Measurements from ENCODE around the gene B3GNT5.

The B3GNT5 gene

GRCh38 chr3:183259621-183260020 lies 6.6 kb downstream of the B3GNT5 start:
- Histone ChIP-seq H3K79me2 (ENCODE audit: insufficient read depth, low read length) (no peaks in the 10 kb centered on the region), H3K9me3 (ENCODE audit: insufficient read depth, low read depth, low read length) (no peaks in the 10 kb centered on the region), H3K4me2 (ENCODE audit: low read depth, low read length, poor library complexity, severe bottlenecking) (no peak overlapping the region), H3K27me3 (ENCODE audit: insufficient read depth, low read length, poor library complexity, severe bottlenecking) (no peaks in the 10 kb centered on the region), H3F3A (ENCODE audit: low read depth) (no peaks in the 10 kb centered on the region), H2AFZ (ENCODE audit: low read length) (no peak overlapping the region), H4K20me1 (ENCODE audit: insufficient read depth, low read length, poor library complexity, severe bottlenecking) (no peaks in the 10 kb centered on the region), H3K9me2 (replicated peaks; ENCODE audit: low read depth, low read length) (no peaks in the 10 kb centered on the region; the same call in 1 of the 2 replicates), H3K4me3 (ENCODE audit: low read length, poor library complexity, severe bottlenecking) (no peak overlapping the region), H3K4me1 (ENCODE audit: insufficient read depth, low read length, poor library complexity, severe bottlenecking) (no peaks in the 10 kb centered on the region), H3K36me3 (ENCODE audit: insufficient read depth, low read length) (no peaks in the 10 kb centered on the region), H3K9ac (ENCODE audit: low read depth, low read length, poor library complexity, severe bottlenecking) (no peak overlapping the region)
- no peak for TF ChIP-seq CTCF (conservative IDR thresholded peaks at IDR 0.05; ENCODE audit: low read length)
- TF ChIP-seq EZH2phosphoT487 (IDR thresholded peaks at IDR 0.05; ENCODE audit: borderline replicate concordance) = no peak

DNA sequence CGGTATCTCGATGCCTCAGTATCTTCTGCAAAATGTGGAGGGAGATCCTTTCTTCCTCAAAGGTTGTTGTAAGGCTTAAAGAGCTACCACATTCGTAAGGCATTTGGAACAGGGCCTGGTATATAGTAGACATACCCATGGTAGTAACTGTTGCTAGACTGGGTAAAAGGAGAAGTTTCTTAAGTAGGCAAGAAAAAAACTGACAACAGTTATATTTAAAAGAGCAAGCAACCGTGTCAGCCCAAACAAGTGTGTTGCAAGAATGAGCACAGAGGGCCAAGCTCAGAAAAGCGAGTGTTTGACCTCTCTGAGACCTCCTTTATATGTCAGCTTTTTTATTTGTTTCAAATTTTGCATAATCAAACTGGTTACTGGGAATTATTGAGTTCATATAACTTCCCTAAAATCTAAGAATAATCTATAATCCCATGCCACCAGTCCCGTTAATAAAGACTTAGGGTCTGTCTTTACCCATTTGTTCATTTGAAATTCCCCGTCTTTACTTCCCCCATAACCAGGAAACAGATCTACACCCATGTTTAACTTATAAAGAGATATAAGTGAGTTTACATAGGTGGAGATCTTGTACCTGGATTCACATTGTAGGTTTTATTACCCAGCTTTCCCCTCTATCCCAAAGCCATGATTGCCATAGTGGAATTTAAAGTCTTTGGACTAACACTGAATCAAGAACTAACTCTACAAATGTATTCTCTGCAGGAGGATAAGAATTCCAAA lies 7.3 kb downstream of the B3GNT5 start:
- H3K9ac ChIP-seq (ENCODE audit: low read depth, low read length, poor library complexity, severe bottlenecking) = no peak overlapping the region
- no peaks in the 10 kb centered on the region for H3K4me1 ChIP-seq (ENCODE audit: insufficient read depth, low read length, poor library complexity, severe bottlenecking)
- no peaks in the 10 kb centered on the region for H3K27me3 ChIP-seq (ENCODE audit: insufficient read depth, low read length, poor library complexity, severe bottlenecking)
- H3K79me2 ChIP-seq (ENCODE audit: insufficient read depth, low read length) = no peaks in the 10 kb centered on the region
- TF ChIP-seq EZH2phosphoT487 (IDR thresholded peaks at IDR 0.05; ENCODE audit: borderline replicate concordance) (no peak), CTCF (conservative IDR thresholded peaks at IDR 0.05; ENCODE audit: low read length) (no peak)
- no peaks in the 10 kb centered on the region for H3K9me3 ChIP-seq (ENCODE audit: insufficient read depth, low read depth, low read length)
- no peaks in the 10 kb centered on the region for H4K20me1 ChIP-seq (ENCODE audit: insufficient read depth, low read length, poor library complexity, severe bottlenecking)
- no peak overlapping the region for H3K4me3 ChIP-seq (ENCODE audit: low read length, poor library complexity, severe bottlenecking)
- H3K36me3 ChIP-seq (ENCODE audit: insufficient read depth, low read length) = no peaks in the 10 kb centered on the region
- H2AFZ ChIP-seq (ENCODE audit: low read length) = no peak overlapping the region
- no peak overlapping the region for H3K4me2 ChIP-seq (ENCODE audit: low read depth, low read length, poor library complexity, severe bottlenecking)
- no peaks in the 10 kb centered on the region for H3F3A ChIP-seq (ENCODE audit: low read depth)
- H3K9me2 ChIP-seq (replicated peaks; ENCODE audit: low read depth, low read length) = no peaks in the 10 kb centered on the region; the same call in 1 of the 2 replicates

GRCh38 chr3:183261151-183261724 lies 8.2 kb downstream of the B3GNT5 start:
- TF ChIP-seq CTCF (conservative IDR thresholded peaks at IDR 0.05; ENCODE audit: low read length) (no peak), EZH2phosphoT487 (IDR thresholded peaks at IDR 0.05; ENCODE audit: borderline replicate concordance) (no peak)
- no peaks in the 10 kb centered on the region for H3K79me2 ChIP-seq (ENCODE audit: insufficient read depth, low read length)
- no peaks in the 10 kb centered on the region for H3K27me3 ChIP-seq (ENCODE audit: insufficient read depth, low read length, poor library complexity, severe bottlenecking)
- no peaks in the 10 kb centered on the region for H3K9me3 ChIP-seq (ENCODE audit: insufficient read depth, low read depth, low read length)
- no peaks in the 10 kb centered on the region for H3F3A ChIP-seq (ENCODE audit: low read depth)
- H3K4me1 ChIP-seq (ENCODE audit: insufficient read depth, low read length, poor library complexity, severe bottlenecking) = no peaks in the 10 kb centered on the region
- no peak overlapping the region for H3K4me2 ChIP-seq (ENCODE audit: low read depth, low read length, poor library complexity, severe bottlenecking)
- H3K9me2 ChIP-seq (replicated peaks; ENCODE audit: low read depth, low read length) = no peaks in the 10 kb centered on the region; the same call in 1 of the 2 replicates
- H3K4me3 ChIP-seq (ENCODE audit: low read length, poor library complexity, severe bottlenecking) = no peak overlapping the region
- no peak overlapping the region for H3K9ac ChIP-seq (ENCODE audit: low read depth, low read length, poor library complexity, severe bottlenecking)
- H2AFZ ChIP-seq (ENCODE audit: low read length) = no peak overlapping the region
- no peaks in the 10 kb centered on the region for H4K20me1 ChIP-seq (ENCODE audit: insufficient read depth, low read length, poor library complexity, severe bottlenecking)
- no peaks in the 10 kb centered on the region for H3K36me3 ChIP-seq (ENCODE audit: insufficient read depth, low read length)
